Stimulated activated CD8-positive, alpha-beta memory T cell treated with anti-CD3 and anti-CD28 coated beads, Interleukin-4, amount 100 ng/mL, for 4 hours (primary cell): ENCODE data around the gene PSMF1.

Source experiments
- DNase-seq, 2 donors: peaks; one replicate each; pipeline ENCODE4 v3.0.0-alpha.2; 2020; ENCODE audit warnings: low read depth in 2 of 2, low spot score in 1 of 2

PSMF1 gene, protein sequence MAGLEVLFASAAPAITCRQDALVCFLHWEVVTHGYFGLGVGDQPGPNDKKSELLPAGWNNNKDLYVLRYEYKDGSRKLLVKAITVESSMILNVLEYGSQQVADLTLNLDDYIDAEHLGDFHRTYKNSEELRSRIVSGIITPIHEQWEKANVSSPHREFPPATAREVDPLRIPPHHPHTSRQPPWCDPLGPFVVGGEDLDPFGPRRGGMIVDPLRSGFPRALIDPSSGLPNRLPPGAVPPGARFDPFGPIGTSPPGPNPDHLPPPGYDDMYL

DNA sequence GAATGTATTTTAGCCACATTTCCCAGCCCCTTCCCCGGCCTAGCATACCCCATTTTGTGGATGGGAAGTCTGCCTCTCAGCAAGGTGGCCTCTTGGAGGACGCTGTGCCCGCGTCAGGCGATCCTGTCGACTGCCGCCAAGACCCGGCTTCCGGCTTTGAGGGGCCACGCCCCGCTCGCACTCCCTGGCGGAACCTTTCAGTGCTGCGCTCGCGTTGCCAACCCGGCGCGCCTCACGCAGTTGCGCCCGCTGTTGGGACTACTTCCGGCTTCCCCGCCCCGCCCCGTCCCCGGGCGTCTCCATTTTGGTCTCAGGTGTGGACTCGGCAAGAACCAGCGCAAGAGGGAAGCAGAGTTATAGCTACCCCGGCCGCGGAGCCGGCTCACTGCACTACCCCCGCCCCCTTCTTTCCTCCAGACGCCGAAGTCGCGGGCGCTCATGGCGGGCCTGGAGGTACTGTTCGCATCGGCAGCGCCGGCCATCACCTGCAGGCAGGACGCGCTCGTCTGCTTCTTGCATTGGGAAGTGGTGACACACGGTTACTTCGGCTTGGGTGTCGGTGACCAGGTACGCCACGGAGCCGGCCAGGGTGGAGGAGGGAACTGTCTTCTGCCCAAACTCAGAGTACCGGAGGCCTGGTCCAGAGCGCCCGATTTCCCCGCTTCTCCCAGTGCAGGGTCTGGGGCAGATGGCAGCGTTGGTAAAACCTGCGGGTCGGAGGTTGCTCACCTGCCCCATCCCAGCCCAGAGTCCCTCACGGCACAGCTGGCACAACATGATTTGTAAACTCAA is at the start of gene PSMF1:
PSMF1 (plus strand) TSS at position 267 of the 792 bp plus-strand sequence; CDS start at position 439, 172 bp downstream.
- peak; percentile 84 to 88 for DNase-seq

DNA sequence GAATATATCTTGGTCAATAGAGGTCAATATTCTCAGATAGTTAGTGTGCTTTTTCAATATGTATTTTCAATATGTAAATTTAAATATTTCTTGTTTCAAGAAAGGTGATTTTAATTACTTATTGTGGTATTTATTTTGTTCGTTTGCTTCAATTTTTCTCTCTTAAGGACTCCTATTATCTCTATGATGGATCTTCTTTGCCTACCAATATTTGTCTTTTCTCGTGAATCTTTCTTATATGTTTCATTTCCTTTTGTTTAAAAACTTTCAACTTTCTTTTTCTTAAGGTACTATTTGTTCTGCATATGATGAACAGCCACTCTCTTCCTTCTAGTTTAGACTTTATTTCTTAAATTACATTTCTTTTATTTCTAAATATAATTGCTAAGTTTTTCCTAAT is 46.1 kb upstream of the PSMF1 start:
- no peak for DNase-seq

DNA sequence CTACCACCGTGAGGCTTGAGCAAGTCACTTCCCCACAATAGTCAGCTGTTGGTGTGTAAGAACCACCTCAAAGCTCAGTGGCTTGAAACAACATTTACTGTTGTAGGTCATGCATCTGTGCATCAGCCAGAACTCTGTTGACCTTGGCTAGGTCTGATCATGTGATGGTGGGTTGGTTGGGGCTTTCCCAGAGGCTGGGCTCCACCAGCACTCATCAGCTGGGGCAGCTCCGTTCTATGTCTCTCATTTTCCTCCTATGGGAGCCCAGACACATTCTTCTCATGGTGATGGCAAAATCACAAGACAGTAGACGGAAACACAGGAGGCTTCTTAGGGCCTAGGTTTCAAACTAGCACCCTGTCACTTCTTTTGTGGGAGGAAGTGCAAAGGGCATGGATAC is 42.8 kb upstream of the PSMF1 start:
- no peak for DNase-seq

DNA sequence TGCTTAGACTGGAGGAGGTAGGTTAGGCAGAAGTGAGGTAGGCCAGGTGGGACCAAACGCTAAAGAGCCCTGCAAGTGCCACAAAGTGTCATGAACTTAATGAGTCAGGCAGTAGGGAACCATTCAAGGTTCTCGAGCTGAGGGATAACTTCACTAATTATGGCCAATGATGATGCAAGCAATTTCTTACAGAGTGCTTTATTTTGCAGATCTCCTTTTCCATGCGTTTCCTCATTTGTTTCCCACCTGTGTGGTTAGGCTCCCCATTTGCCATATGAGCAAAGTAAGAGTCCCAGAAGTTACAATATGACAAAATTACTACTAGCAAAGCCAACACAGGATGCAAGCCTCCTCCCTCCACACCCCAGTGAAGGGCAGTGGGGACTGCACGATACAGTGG is 36.5 kb upstream of the PSMF1 start:
- DNase-seq = no peak

DNA sequence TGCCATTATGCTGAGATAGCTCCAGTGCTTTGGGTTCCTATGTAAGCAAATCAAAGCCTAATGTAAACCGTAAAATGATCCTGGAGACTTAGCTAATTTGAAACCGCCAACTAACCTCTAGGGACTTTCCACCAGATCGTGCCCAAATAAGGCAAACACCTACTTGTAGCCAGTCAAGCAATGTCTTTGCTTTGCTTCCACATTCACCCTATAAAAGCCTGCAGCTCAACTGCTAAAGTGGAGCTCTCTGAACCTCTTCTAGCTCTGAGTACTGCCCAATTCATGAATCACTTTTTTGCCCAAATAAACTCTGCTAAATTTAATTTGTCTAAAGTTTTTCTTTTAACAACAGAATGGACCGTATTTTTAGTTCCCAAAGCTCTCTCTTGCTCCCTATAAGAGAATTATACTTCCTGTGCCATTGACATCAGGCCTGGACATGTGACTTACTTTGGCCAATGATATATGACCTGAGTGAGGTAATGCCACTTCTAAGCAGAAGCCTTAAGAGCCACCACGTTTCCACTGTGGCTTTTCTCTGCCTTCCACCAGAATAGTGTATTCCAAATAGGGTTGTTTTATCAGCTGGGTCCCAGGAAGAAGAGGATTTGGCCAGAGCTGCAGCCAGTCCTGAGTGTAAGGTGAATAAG is 34.8 kb upstream of the PSMF1 start:
- DNase-seq = no peak

DNA sequence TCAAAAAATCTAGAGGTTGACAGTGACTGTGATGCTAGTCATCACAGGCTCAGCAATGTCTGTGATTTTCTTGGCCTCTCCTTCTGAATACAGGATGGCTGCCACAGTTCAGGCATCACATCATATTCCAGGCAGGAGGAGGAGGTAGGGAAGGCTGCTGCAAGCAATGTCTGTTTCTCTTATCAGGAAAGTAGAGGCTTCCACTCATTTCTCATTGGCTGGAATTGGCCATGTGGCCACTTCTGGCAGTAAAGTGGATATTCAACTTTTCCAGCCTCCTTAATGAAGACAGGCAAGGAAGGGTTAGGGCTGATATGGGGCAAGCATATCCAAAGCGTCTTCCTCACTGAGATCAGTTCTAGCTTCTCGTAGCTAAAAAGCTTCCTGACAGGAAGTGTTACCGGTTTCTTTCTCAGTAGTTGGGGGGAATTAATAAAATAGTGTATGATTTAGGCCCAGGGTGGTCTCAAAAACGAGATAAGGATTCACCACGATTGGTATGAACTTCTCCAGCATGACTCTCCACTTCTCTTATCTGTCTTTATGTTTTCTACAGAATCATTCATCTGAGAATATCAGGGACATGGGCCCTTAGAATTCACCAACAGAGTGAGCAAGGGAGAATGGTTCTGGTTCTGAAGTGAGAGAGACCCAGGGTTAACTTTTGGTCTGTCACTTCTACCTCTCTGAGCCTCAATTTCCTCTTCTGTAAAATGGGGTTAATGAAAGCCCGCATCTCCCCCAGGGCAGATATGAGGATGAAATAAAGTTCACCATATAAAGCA is 32.7 kb upstream of the PSMF1 start:
- DNase-seq = no peak

DNA sequence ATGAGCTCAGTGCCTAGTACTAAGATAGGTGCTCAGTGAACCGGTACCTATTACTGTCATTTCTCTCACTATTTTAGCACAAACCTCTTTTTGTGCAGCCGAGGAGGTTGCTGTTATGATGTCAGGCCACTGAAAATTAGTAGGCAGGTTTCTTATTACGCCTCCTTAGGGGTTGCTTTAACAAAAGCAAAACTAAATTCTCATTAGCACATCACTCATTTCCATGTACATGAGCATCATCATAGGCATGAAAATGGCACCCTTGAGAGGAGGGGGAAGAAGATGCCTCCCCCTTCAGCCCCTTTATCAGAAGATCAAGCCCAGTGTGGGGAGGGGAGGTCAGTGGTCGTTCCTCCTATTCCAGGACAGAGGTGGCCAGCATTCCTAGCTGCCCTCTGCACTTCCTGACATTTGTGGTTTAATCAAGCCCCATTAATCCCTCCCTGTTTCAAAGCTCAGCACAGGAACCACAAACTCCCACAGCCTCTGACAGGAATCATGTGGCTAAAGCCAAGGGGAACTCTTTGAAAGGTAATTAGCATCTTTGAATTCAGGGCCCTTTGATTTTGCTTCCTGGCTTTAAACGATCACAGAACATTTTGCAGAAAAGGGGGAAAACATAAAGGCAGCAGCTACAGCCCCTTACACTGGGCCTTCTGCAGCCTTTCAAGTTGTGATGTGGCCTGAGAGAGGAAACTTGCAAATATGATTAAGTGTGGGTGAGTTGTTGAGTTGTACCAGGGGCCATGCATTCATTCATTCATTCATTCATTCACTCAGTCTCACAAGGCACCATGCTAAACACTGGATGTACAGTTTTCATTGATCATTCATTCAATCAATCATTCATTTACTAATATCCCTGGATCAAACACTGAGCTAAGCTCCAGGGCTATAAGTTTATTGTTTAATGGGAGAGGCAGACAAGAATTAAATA is 31.9 kb upstream of the PSMF1 start:
- no peak for DNase-seq

DNA sequence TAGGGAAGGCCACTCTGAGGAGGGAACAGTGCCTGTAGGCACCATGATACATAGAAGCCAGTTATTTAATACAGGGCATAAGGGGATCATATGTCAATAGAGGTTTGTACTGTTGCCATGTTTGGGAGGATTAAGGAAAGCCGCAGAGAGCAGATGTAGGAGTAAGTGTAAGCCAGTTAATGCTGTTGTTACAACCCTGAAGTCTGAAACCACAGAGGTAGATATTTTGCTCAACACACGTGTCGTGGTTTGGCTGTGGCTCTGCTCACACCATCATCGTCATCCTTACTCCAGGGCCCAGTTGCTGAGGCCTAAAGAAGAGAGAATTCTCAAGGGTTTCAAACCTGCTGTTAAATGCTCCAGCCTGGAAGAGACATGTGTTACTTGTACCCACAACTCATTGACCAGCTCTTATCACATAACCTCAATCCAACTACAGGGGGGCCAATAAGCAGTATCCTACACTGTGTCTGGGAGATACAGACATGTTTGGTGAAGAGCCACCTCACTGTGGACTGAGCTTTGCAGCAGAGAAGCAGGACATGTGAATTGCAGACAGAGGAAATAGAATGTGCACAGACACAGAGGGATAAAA is 31.0 kb upstream of the PSMF1 start:
- DNase-seq = no peak

DNA sequence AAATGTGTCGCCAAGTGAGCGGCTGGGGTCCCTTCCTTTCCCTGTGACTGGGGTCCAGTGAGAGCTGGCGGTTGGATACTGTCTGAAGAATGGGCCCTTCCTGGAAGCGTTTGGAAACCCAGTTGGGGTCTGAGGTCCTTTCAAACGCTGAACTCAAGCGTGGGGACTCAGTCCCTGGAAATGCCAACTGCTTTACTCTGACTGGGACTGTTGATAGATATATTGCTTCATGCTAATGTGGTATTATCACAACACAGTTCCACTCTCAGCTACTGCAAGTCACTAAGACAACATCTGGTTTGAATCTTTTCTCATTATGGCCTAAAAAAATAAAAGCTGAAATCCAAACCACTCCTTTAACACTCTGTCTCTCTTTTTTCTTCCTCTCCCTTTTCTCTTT is 23.7 kb upstream of the PSMF1 start:
- no peak for DNase-seq

DNA sequence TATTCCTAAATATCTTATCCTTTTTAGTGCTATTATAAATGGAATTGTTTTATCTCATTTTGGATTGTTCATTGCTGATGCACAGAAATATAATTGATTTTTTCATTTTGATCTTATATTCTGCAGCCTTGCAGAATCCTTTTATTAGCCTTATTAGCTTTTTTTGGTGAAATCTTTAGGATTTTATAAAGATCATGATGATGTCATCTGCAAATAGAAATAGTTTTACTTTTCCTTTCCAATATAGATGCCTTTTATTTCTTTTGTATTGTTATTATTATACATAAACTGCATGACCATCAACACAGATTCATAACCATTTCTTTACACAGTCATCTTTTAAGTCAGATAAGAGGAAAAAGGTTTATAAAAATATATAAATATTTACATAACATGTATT is 16.9 kb upstream of the PSMF1 start:
- no peak for DNase-seq

DNA sequence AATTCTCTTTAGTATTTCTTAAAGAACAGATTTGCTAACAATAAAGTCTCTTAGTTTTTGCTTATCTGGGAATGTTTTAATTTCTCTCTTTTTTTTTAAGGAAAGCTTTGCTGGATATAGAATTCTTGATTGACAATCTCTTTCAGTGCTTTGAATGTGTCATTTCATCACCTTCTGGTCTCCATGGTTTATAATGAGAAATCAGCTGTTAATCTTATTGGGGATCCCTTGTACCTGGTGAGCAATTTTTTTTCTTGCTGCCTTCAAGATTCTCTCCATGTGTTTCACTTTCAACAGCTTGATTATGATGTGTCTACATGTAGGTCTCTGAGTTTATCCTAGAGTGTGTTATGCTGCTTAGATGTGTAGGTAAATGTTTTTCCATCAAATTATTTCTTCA is 16.4 kb upstream of the PSMF1 start:
- no peak for DNase-seq

DNA sequence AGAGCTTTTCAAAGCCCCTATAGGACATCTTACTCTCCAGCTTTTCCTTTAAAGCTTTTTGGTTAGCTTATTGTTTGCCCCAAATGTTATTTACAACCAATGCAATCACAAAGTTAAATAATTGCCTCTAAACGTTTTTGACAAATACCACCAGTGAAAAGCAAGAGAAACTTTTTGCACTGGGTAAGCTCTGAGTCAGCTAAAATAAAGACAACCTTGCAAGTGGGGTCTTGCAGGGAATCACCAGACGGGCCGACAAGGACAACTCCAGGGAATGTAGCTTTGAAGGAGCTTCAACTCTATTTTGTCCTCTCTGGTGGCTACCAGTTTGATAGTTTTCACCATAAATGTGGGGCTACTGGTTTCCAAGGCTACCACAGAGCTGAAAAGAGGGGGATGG is 14.7 kb upstream of the PSMF1 start:
- DNase-seq = no peak

DNA sequence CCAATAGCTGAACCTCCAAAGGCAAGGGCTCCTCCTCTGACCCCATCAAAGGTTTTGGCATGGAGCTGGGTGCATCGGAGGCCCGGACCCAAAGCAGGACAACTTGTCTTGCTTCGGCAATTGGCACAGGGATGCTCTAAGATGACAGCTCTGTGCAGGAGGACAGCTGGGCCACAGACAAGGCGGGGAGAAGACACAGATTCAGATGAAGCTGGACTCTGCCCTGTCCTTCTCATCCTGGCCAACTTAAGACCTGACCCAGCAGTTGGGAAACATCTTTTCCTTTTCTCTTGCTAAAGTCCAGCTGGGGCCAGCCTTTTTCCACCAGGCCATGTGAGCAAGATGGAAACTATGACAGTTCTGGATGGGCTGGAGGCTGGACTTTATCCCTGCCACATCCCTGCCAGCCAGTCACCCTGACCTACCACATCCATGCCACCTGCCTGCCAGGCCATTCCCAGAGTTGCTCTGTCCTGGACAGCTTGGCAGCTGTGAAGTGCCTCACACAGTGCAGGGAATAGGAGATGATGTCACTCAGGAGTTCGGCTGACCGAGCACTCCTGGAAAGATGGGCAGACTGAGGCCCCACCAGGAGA is 12.7 kb upstream of the PSMF1 start:
- no peak for DNase-seq

DNA sequence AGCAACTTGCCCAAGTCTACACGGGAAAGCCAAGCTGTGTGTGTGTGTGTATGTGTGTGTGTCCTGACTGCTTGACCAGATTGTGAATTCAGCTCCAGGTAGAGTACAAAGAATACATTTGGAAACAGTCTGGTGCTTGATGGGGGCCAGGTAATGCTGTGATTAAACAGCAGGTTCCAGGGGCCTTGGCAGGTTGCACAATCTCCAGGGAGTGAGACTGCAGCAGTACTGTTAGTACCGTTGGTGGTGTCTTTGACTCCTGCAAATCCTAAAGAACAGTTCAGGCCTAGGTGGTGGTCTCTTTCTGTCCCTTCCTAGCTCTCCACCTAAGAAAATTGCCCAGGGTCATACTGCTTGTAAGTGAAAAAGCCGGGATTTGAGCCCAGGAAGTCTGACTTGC is 11.2 kb upstream of the PSMF1 start:
- DNase-seq = no peak

DNA sequence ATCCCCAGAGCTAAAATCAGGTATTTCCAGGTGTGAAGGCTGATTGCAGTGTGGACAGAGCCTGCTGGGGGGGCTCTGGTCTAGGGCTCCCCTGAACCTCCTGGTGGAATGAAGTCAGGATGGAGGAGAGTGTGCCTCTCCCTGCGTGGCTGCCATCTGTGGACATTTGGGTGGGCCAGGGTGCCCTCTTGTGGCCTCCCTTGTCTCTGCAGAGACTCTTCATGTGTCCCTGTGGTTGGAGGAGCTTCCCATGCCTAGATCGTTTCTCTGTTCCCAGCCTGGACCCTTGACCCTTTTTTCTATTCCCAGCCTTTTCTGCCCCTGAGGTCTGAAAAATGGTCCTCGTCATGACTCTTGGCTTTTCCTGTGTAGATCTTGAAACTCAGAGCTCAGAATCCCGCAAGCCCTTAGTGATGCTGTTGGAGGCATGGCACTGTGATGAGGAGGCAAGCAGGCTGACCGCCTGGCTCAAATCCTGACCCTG is 9.9 kb upstream of the PSMF1 start:
- peak; percentile 7 to 19 for DNase-seq

DNA sequence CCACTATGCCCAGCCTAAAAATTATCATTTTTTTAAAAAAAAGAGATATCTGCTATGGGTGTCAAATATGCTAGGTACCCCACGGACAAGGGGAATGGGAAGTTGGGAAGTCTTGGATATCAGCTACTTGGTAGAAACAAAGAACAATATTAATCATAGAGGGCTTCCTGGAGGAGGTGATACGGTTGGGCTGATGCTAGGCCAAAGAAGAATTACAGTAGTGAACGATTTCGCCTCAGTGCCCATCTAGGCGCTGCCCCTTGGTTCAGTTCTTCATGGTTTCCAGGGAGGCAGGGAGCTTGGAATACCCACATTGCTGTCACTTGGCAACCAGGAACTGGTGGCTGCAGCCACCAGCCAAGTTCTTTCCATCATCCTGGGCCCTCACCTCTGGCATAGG is 5.5 kb upstream of the PSMF1 start:
- DNase-seq = no peak

DNA sequence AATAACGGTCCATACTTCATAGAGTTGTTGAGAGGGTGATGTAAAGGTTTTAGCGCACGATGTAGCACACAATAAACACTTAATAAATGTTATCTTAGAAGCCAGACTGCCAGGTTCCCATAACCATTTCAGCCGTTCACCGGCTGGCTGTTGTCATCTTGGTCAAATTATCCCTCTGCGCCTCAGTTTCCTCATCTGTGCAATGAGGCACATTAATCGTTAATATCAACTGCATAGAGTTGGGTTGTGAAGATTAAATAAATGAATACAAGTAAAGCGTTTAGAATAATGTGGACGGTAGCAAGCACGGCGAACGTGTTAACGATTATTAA is 432 bp upstream of the PSMF1 start:
- DNase-seq = no peak

DNA sequence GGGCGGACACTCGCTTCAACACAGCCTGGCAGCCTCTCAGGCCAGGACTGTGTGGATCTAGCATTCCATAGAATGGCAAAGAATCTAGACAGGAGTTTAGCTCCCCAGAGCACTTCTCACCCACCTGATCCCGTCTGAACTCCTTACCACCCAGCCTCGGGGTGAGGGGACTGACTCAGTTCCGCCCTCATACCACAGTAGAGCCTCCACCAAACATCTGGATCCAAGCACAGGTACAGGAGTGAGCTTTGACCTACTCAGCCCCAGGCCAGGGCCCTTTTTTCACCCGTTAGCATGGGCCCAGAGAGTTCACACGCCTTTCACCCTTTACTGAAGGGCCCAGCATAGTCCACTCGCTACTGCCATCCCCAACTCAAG is 715 bp downstream of the PSMF1 start:
- no peak for DNase-seq

DNA sequence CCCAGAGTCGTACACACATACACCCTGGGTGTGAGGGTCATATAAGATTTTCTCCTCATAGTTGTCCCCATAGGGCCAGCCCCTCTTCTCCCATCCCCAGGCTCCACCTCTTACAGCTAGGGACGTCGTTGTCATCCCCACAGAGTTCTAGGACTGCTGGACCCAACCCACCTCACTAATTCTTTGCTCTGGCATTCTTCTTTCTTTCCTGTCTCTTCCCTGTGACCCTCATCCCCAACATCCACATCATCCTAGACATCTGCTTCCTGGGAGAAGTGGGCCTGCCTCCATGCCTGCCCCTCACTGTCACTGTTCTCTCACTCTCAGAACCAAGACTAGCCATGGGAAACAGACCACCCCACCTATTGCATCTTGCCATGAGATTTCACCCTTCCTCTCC is 1.1 kb downstream of the PSMF1 start:
- DNase-seq = no peak

DNA sequence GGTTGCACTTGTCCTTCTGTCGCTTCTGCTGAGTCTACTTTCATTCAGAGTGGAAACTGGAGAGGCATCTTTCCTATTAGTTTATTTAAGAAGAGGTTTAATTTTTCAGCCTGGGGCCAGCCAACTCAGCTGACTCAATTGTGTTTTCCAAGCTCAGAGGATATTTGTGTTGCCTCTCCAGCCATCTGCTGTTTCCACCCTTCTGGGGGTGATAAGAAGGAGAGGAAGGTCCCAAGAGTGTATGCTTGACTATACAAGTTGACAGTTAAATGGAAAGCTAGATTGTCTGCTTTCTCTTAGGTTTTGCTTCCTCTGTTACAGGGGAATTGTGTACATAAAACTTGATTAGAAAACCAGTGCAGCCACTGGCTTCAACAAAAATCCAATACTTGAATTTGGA is 3.0 kb downstream of the PSMF1 start:
- DNase-seq = no peak
